Cardiac muscle cell (in vitro differentiated cells and primary cell): ENCODE measurements around the gene MRPS30. TPM values are rescaled to one million over a fixed set of nuclear protein-coding genes. Genes with fewer than 3 reads are reported as not detected.
A peak's percentile ranks its signal among the peaks of the same experiment; 100 is the strongest.
"Not testable (repeated sequence)": the region's sequence is repeated elsewhere in the genome, so short reads cannot be mapped to it uniquely, and the experiment has no call there.

ENCODE experiments used
- DNase-seq, 2 donors: peaks; one replicate each; pipeline versions ENCODE4 v3.0.0 to v3.0.0-alpha.2; 2010 to 2017; ENCODE audit warnings: low read depth in 1 of 2, low spot score in 1 of 2
- H3K27ac ChIP-seq: fragments of 200-600 bp; sonication (generic); 2 replicates; pipeline ENCODE4 v1.5.1; 2016
- H3K27me3 ChIP-seq: fragments of 200-600 bp; sonication (generic); 2 replicates; pipeline ENCODE4 v1.6.0; 2016; ENCODE audit warnings: control low read depth
- H3K36me3 ChIP-seq: fragments of 200-600 bp; sonication (generic); 2 replicates; pipeline ENCODE4 v1.5.1; 2016; ENCODE audit warnings: control low read depth
- H3K4me1 ChIP-seq: fragments of 200-600 bp; sonication (generic); 2 replicates; pipeline ENCODE4 v1.8.1; 2017; ENCODE audit warnings: low read depth, mild to moderate bottlenecking, mixed run types
- H3K4me3 ChIP-seq: fragments of 200-600 bp; sonication (generic); 2 replicates; pipeline ENCODE4 v1.5.1; 2016; ENCODE audit warnings: mild to moderate bottlenecking
- H3K9me3 ChIP-seq: fragments of 200-600 bp; sonication (generic); 2 replicates; pipeline ENCODE4 v1.5.1; 2017; ENCODE audit warnings: low read depth, mild to moderate bottlenecking, control low read depth
- polyA plus RNA-seq: library from polyadenylated mRNA; unstranded; fragments of >200 nt; fragmentation: Nextera tagmentation; extraction: Ambion mirVana; gene quantifications from 2 replicates; pipeline ENCODE4 v1.2.1, GENCODE V29; 2016
- total RNA-seq: library from RNA; depleted of rRNA; stranded (reverse); fragments of >200 nt; gene quantifications from 2 replicates; pipeline ENCODE4 v1.2.3, GENCODE V29; 2016
- TF ChIP-seq, protein P1 (sequence below): IDR thresholded peaks from 2 replicates; pipeline ENCODE4 v1.5.1; 2012; ENCODE audit warnings: low read depth, mild to moderate bottlenecking, low read length

MRPS30 gene
- total RNA-seq: 100 and 142 TPM in 2 replicates
- 50.1 and 84.4 TPM in 2 replicates for polyA plus RNA-seq

DNA sequence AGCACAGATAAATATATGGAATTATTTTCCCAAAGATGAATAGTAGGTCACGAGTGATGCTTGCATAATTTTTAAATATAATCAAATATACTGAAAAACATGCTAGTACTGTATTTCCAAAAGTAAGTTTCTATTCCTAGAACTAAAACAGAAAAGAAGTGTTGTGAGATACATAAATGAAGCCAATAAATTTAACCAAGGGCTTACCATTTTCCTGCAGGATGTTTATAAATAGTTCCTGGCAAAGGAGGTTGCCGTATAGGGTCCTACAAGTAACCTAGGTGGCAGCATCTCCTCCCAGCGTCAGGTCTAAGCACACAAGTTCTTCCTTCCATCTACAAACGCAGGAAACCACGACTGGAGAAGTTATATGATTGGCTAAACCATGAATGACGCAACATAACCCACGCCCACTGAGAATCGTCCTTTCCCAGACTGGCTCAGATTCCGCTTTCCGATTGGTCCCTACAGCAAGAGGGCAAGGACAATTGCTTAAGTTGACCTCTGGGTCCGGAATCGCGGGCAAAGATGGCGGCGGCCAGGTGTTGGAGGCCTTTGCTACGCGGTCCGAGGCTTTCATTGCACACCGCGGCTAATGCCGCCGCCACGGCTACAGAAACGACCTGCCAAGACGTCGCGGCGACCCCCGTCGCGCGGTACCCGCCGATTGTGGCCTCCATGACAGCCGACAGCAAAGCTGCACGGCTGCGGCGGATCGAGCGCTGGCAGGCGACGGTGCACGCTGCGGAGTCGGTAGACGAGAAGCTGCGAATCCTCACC is at the start of gene MRPS30:
Gene MRPS30, plus strand, starts transcription at position 513 of the 780 bp plus-strand sequence. Its CDS starts 16 bp downstream, at position 529.
- peak within 1 kb of the TSS; percentile 92 for H3K27ac ChIP-seq
- H3K4me3 ChIP-seq: peak within 1 kb of the TSS; percentile 82
- H3K36me3 ChIP-seq: peaks cover 23% of the 10 kb centered on the region
- TF ChIP-seq, protein P1, sequence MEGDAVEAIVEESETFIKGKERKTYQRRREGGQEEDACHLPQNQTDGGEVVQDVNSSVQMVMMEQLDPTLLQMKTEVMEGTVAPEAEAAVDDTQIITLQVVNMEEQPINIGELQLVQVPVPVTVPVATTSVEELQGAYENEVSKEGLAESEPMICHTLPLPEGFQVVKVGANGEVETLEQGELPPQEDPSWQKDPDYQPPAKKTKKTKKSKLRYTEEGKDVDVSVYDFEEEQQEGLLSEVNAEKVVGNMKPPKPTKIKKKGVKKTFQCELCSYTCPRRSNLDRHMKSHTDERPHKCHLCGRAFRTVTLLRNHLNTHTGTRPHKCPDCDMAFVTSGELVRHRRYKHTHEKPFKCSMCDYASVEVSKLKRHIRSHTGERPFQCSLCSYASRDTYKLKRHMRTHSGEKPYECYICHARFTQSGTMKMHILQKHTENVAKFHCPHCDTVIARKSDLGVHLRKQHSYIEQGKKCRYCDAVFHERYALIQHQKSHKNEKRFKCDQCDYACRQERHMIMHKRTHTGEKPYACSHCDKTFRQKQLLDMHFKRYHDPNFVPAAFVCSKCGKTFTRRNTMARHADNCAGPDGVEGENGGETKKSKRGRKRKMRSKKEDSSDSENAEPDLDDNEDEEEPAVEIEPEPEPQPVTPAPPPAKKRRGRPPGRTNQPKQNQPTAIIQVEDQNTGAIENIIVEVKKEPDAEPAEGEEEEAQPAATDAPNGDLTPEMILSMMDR: peak; percentile 52
- no peaks in the 10 kb centered on the region for H3K27me3 ChIP-seq
- H3K9me3 ChIP-seq: no peaks in the 10 kb centered on the region
- DNase-seq: peak; percentile 98 to 99
- H3K4me1 ChIP-seq: peaks cover 20% of the 10 kb centered on the region

DNA sequence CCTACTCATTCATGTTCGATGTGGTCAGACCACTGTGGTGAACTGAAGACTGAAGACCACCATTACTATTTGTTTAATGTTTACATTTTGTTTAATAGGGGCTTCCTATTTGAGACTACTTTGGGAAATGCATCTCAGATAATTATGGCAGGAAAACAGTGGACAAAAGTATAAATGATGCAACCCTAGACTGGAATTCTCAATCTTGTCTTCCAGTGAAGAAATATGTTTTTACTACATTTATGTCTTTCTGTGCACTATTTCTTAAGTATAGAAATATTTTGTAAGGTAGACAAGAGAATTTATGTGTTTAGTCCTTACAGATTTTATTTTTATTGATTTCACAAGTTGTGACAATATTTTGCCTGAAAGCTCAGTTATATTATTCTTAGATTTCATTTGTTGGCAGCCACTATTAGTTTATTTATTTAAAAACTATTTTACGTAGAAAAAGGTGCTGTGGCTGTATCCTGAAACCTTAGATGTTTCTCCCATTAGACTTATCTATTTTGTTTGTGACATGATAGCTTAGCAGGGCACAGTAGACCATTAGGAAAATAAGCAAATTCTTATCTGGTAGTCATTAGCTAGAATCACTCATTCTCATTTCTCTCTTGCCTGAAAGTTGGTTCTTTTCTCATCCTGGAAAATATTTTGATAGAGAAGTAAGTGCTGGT is 39.4 kb upstream of the MRPS30 start:
- Histone ChIP-seq H3K4me1 (no peaks in the 10 kb centered on the region), H3K27ac (no peak overlapping the region), H3K36me3 (no peaks in the 10 kb centered on the region), H3K4me3 (no peak overlapping the region), H3K9me3 (no peaks in the 10 kb centered on the region), H3K27me3 (no peaks in the 10 kb centered on the region)
- TF ChIP-seq, protein P1: no peak
- DNase-seq: no peak

DNA sequence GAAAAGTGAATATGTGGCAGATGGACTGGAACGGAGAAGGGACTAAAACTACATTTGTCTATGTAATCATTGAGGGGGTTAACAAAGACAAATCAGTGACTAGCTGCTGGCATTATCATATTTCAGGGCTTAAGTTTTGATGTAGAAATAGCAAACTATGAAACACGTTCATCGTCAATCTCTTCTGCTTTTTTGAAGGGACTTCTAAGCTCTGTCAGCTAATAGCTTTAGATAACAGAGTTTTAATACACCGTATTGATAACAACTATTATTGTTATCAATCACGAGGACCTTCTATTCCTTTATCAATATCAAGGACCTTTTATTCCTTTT is 38.9 kb upstream of the MRPS30 start:
- H3K27me3 ChIP-seq: no peaks in the 10 kb centered on the region
- no peak for DNase-seq
- TF ChIP-seq, protein P1: no peak
- no peak overlapping the region for H3K4me3 ChIP-seq
- no peaks in the 10 kb centered on the region for H3K9me3 ChIP-seq
- no peak overlapping the region for H3K27ac ChIP-seq
- no peaks in the 10 kb centered on the region for H3K4me1 ChIP-seq
- H3K36me3 ChIP-seq: no peaks in the 10 kb centered on the region

DNA sequence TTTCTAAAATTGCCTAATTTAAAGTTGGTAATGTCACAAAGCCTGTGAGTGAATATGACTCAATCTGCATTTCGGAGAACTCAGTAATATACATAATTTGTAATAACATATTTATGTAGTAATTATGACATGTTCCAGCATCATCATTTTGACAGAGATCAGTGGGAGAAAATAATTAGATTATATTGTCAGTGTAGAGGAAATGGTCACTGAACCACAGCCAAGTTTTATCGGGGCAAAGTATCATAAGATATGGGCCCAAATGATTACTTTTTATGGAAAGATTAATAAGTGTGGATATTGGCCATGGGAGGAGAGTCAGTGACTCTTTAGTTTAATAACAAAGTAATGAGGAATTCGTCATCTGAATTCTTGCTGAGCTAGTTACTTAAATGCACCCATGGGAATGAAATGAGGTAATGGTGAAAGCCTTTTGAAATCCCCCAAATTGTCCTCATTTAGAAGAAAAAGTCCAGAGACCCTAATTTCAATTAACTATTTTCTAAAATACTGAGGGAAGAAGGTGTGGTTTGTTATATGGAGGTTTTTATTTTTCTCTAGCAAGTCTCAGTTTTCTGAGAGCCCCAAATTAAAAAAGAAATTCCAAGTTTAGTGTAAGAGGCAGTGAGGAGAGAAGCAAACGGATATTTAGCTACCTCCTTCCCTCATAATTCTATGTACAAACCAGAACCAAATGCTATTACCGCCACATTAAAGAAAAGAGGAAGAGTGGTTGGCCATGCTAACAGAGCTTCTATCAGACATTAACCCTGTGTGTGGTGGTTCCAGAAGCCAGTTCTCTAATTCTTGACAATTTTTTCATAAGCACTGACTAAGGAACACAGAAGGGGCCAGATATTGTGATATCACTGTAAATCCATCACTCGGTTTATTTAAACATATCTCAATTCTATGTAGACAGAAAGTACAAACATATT is 37.7 kb upstream of the MRPS30 start:
- H3K4me1 ChIP-seq: no peaks in the 10 kb centered on the region
- no peak overlapping the region for H3K4me3 ChIP-seq
- H3K27ac ChIP-seq: no peak overlapping the region
- no peaks in the 10 kb centered on the region for H3K9me3 ChIP-seq
- DNase-seq: peak in 1 of 2 donors; percentile 2
- H3K27me3 ChIP-seq: no peaks in the 10 kb centered on the region
- TF ChIP-seq, protein P1: no peak
- no peaks in the 10 kb centered on the region for H3K36me3 ChIP-seq

DNA sequence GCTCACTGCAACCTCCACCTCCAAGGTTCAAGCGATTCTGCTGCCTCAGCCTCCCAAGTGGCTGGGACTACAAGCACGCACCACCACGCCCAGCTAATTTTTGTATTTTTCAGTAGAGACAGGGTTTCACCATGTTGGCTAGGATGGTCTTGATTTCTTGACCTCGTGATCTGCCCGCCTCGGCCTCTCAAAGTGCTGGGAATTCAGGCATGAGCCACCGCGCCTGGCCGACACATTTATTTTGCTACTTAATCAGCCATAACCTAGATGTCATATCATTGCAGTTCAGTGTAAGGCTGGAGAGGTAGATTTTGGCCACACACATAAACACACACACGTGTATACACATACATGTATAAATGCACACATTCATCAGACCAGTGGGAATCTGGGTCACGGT is 36.4 kb upstream of the MRPS30 start:
- not testable (repeated sequence) for H3K9me3 ChIP-seq, H3K4me3 ChIP-seq, H3K27me3 ChIP-seq, H3K36me3 ChIP-seq, H3K4me1 ChIP-seq, DNase-seq, H3K27ac ChIP-seq
